Measurements from ENCODE around the gene TENT5C. TPM values are rescaled to one million over a fixed set of nuclear protein-coding genes. Genes with fewer than 3 reads are reported as not detected.

Gene TENT5C
- total RNA-seq, 1 experiment from 2014 or later, result 1.4 TPM

DNA sequence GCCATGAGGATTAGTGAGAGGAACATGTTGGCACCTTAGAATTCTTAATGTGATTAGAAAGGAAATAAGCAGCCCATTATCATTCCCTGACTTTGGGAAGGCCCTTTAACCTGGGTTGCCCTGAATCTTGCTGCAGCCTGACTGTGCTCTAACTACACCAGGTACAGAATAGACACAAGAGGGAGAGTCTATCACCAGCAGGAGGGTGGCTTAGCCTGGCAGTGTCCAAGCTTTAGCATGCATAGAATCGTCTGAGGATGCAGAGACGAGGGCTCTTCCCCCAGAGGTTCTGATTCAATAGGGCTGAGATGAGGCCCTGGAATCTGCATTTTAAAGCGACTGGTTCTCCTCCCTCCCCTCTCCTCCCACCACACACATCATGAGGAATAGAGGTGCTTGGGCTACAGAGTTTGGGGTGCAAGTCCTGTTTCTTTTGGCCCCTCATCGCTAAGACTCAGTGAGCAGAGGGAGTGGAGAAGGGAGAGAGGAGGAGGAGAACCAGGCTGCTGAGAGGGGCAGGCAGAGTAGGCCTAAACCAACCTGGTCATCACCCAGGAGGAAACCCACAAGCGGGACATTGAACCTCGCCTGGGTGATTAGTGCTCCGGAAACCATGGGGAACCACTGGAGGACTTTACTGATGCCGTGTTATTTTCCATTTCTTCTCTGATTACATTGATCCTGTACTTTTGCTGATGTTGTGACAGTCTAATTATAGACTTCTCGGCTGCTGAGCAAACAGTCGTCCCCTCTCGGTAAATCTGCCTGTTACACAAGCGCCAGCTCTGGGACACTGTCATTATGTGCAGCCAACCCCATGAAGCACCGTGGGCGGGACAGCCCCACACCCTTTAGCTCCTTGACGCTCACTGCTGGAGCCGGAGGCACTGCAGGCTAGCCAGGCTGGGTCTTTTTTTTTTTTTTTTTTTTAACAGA, 6.3 kb upstream of the TENT5C start:
- POLR2A ChIA-PET, result no interaction called here
- ATAC-seq (no peak), DNase-seq (ENCODE audit: low spot score) (no peak)
- Mint-ChIP-seq H3K4me3 (no peak overlapping the region), H3K27ac (no peak overlapping the region), H3K4me1 (peaks cover 4% of the 10 kb centered on the region), H3K27me3 (ENCODE audit: low read depth) (peaks cover 21% of the 10 kb centered on the region), H3K9me3 (no peaks in the 10 kb centered on the region), H3K36me3 (no peaks in the 10 kb centered on the region)
- CTCF ChIA-PET, result interaction anchor here (0.8 kb wide), 1 partner anchor 10 kb away, joined by 3 read pairs; no protein-coding TSS in a partner anchor
- TF ChIP-seq KAT7 (CRISPR knock-in tag; IDR thresholded peaks at IDR 0.05; ENCODE audit: borderline replicate concordance) (no peak), NFATC4 (CRISPR knock-in tag; IDR thresholded peaks at IDR 0.05) (no peak), FOXK1 (CRISPR knock-in tag; IDR thresholded peaks at IDR 0.05) (no peak), GRHL2 (CRISPR knock-in tag; IDR thresholded peaks at IDR 0.05; ENCODE audit: insufficient replicate concordance, severe bottlenecking) (no peak), ZNF416 (CRISPR knock-in tag; IDR thresholded peaks at IDR 0.05) (no peak), ZNF317 (CRISPR knock-in tag; IDR thresholded peaks at IDR 0.05; ENCODE audit: borderline replicate concordance, low read depth) (no peak), NFE2L1 (CRISPR knock-in tag; IDR thresholded peaks at IDR 0.05) (no peak), JUN (CRISPR knock-in tag; IDR thresholded peaks at IDR 0.05) (no peak), ZNF263 (CRISPR knock-in tag; IDR thresholded peaks at IDR 0.05; ENCODE audit: low read depth) (no peak), EMX1 (CRISPR knock-in tag; IDR thresholded peaks at IDR 0.05) (no peak), ZNF671 (CRISPR knock-in tag; IDR thresholded peaks at IDR 0.05) (no peak), ZNF219 (CRISPR knock-in tag; IDR thresholded peaks at IDR 0.05; ENCODE audit: borderline replicate concordance) (no peak), SMAD4 (CRISPR knock-in tag; IDR thresholded peaks at IDR 0.05) (no peak)
- TF ChIP-seq, protein P1, sequence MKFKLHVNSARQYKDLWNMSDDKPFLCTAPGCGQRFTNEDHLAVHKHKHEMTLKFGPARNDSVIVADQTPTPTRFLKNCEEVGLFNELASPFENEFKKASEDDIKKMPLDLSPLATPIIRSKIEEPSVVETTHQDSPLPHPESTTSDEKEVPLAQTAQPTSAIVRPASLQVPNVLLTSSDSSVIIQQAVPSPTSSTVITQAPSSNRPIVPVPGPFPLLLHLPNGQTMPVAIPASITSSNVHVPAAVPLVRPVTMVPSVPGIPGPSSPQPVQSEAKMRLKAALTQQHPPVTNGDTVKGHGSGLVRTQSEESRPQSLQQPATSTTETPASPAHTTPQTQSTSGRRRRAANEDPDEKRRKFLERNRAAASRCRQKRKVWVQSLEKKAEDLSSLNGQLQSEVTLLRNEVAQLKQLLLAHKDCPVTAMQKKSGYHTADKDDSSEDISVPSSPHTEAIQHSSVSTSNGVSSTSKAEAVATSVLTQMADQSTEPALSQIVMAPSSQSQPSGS (CRISPR knock-in tag; IDR thresholded peaks at IDR 0.05; ENCODE audit: borderline replicate concordance, low read depth), result no peak
- TF ChIP-seq, protein P2, sequence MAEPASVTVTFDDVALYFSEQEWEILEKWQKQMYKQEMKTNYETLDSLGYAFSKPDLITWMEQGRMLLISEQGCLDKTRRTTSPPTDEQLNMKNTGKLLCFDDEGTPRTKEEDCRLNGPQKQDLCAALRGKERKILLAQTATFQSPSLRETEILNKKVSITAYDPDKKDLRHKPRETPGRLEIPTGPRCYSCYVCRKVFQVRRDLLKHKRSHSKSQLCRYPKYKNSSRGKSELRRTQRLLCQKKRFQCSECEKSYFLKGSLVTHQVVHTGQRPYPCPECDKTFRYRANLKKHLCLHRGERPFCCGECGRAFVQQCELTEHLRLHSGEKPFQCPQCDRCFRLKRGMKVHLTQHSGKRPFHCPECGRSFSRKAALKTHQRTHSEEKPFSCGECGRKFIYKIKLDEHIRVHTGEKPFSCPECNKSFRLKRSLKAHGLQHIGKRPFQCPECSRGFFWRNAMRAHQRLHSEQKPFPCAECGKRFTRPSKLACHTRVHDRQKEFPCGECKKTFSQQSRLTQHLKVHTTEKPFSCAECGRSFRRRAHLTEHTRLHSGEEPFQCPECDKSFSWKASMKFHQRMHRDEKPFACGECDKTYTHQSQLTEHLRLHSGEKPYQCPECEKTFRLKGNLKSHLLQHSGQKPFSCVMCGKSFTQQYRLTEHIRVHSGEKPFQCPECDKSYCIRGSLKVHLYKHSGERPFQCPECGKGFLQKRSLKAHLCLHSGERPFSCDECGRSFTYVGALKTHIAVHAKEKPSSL (CRISPR knock-in tag; conservative IDR thresholded peaks at IDR 0.05), result no peak

DNA sequence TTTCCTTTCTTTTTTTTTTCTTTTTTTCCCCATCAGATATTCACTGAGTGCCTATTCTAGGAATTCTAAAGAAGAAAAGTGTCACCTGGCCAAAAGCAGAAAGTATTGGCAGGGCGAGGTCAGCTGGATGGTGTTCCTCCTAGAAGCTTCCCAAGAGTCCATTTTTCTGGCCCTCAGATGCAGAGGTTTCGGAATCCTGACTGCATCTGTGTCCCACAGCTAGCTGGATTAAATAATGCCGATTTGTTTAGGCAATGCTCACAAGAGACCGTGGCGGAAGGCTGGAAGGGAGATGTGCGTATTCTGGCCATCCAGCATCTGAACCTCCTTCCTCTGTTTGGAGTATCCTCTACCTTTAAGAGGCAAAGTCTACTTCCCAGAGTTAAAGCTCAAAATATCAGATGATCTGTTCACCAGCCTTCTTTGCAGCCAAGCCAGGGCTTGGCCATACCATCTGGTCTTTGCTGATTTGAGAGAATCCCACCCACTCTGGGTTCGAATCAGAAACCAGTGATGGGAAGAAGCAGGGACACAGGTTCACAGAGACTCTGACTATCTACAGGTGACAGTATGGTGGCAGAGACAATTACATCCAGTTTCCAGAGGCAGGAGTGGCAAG, 5.4 kb upstream of the TENT5C start:
- ATAC-seq (no peak), DNase-seq (ENCODE audit: low spot score) (no peak)
- Mint-ChIP-seq H3K4me3 (no peak overlapping the region), H3K9me3 (no peaks in the 10 kb centered on the region), H3K36me3 (no peaks in the 10 kb centered on the region), H3K4me1 (peaks cover 7% of the 10 kb centered on the region), H3K27me3 (ENCODE audit: low read depth) (peaks cover 29% of the 10 kb centered on the region), H3K27ac (no peak overlapping the region)
- ChIA-PET CTCF (no interaction called here), POLR2A (no interaction called here)
- TF ChIP-seq, protein P3, sequence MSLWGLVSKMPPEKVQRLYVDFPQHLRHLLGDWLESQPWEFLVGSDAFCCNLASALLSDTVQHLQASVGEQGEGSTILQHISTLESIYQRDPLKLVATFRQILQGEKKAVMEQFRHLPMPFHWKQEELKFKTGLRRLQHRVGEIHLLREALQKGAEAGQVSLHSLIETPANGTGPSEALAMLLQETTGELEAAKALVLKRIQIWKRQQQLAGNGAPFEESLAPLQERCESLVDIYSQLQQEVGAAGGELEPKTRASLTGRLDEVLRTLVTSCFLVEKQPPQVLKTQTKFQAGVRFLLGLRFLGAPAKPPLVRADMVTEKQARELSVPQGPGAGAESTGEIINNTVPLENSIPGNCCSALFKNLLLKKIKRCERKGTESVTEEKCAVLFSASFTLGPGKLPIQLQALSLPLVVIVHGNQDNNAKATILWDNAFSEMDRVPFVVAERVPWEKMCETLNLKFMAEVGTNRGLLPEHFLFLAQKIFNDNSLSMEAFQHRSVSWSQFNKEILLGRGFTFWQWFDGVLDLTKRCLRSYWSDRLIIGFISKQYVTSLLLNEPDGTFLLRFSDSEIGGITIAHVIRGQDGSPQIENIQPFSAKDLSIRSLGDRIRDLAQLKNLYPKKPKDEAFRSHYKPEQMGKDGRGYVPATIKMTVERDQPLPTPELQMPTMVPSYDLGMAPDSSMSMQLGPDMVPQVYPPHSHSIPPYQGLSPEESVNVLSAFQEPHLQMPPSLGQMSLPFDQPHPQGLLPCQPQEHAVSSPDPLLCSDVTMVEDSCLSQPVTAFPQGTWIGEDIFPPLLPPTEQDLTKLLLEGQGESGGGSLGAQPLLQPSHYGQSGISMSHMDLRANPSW (CRISPR knock-in tag; conservative IDR thresholded peaks at IDR 0.05; ENCODE audit: low read depth), result no peak
- TF ChIP-seq, protein P4, sequence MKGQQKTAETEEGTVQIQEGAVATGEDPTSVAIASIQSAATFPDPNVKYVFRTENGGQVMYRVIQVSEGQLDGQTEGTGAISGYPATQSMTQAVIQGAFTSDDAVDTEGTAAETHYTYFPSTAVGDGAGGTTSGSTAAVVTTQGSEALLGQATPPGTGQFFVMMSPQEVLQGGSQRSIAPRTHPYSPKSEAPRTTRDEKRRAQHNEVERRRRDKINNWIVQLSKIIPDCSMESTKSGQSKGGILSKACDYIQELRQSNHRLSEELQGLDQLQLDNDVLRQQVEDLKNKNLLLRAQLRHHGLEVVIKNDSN (CRISPR knock-in tag; IDR thresholded peaks at IDR 0.05), result no peak
- TF ChIP-seq GTF2I (CRISPR knock-in tag; conservative IDR thresholded peaks at IDR 0.05), result no peak
- TF ChIP-seq, protein P5, sequence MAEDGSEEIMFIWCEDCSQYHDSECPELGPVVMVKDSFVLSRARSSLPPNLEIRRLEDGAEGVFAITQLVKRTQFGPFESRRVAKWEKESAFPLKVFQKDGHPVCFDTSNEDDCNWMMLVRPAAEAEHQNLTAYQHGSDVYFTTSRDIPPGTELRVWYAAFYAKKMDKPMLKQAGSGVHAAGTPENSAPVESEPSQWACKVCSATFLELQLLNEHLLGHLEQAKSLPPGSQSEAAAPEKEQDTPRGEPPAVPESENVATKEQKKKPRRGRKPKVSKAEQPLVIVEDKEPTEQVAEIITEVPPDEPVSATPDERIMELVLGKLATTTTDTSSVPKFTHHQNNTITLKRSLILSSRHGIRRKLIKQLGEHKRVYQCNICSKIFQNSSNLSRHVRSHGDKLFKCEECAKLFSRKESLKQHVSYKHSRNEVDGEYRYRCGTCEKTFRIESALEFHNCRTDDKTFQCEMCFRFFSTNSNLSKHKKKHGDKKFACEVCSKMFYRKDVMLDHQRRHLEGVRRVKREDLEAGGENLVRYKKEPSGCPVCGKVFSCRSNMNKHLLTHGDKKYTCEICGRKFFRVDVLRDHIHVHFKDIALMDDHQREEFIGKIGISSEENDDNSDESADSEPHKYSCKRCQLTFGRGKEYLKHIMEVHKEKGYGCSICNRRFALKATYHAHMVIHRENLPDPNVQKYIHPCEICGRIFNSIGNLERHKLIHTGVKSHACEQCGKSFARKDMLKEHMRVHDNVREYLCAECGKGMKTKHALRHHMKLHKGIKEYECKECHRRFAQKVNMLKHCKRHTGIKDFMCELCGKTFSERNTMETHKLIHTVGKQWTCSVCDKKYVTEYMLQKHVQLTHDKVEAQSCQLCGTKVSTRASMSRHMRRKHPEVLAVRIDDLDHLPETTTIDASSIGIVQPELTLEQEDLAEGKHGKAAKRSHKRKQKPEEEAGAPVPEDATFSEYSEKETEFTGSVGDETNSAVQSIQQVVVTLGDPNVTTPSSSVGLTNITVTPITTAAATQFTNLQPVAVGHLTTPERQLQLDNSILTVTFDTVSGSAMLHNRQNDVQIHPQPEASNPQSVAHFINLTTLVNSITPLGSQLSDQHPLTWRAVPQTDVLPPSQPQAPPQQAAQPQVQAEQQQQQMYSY (CRISPR knock-in tag; IDR thresholded peaks at IDR 0.05), result no peak
- TF ChIP-seq, protein P6, sequence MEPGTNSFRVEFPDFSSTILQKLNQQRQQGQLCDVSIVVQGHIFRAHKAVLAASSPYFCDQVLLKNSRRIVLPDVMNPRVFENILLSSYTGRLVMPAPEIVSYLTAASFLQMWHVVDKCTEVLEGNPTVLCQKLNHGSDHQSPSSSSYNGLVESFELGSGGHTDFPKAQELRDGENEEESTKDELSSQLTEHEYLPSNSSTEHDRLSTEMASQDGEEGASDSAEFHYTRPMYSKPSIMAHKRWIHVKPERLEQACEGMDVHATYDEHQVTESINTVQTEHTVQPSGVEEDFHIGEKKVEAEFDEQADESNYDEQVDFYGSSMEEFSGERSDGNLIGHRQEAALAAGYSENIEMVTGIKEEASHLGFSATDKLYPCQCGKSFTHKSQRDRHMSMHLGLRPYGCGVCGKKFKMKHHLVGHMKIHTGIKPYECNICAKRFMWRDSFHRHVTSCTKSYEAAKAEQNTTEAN (CRISPR knock-in tag; IDR thresholded peaks at IDR 0.05), result no peak
- TF ChIP-seq HMGA2 (CRISPR knock-in tag; IDR thresholded peaks at IDR 0.05), result no peak
- TF ChIP-seq, protein P7, sequence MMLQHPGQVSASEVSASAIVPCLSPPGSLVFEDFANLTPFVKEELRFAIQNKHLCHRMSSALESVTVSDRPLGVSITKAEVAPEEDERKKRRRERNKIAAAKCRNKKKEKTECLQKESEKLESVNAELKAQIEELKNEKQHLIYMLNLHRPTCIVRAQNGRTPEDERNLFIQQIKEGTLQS (CRISPR knock-in tag; conservative IDR thresholded peaks at IDR 0.05), result no peak
